ENCODE data around the gene SLC16A12. TPM values are rescaled to one million over a fixed set of nuclear protein-coding genes. Genes with fewer than 3 reads are reported as not detected.
A peak's percentile ranks its signal among the peaks of the same experiment; 100 is the strongest.

The SLC16A12 gene, protein sequence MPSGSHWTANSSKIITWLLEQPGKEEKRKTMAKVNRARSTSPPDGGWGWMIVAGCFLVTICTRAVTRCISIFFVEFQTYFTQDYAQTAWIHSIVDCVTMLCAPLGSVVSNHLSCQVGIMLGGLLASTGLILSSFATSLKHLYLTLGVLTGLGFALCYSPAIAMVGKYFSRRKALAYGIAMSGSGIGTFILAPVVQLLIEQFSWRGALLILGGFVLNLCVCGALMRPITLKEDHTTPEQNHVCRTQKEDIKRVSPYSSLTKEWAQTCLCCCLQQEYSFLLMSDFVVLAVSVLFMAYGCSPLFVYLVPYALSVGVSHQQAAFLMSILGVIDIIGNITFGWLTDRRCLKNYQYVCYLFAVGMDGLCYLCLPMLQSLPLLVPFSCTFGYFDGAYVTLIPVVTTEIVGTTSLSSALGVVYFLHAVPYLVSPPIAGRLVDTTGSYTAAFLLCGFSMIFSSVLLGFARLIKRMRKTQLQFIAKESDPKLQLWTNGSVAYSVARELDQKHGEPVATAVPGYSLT
- total RNA-seq, result 1 to 10 TPM in 3 of 5 donors, not detected in 2; 1.4 to 9.7 (median 3.1) TPM
- polyA plus RNA-seq, result under 1 TPM; 0.06 to 0.18 (median 0.15) TPM
- long read RNA-seq, donor 1, result 0 reads
- long read RNA-seq, donor 2, result 0 reads
- long read RNA-seq, donor 3, result 0 reads
- long read RNA-seq, donor 4, result 0 reads
- long read RNA-seq, donor 5, result 0 reads
- long read RNA-seq, donor 6, result 0 reads
- long read RNA-seq, donor 7, result 0 reads
- long read RNA-seq, donor 8, result 0 reads
- long read RNA-seq, donor 9, result 0 reads
- long read RNA-seq, donor 10, result 0 reads

DNA sequence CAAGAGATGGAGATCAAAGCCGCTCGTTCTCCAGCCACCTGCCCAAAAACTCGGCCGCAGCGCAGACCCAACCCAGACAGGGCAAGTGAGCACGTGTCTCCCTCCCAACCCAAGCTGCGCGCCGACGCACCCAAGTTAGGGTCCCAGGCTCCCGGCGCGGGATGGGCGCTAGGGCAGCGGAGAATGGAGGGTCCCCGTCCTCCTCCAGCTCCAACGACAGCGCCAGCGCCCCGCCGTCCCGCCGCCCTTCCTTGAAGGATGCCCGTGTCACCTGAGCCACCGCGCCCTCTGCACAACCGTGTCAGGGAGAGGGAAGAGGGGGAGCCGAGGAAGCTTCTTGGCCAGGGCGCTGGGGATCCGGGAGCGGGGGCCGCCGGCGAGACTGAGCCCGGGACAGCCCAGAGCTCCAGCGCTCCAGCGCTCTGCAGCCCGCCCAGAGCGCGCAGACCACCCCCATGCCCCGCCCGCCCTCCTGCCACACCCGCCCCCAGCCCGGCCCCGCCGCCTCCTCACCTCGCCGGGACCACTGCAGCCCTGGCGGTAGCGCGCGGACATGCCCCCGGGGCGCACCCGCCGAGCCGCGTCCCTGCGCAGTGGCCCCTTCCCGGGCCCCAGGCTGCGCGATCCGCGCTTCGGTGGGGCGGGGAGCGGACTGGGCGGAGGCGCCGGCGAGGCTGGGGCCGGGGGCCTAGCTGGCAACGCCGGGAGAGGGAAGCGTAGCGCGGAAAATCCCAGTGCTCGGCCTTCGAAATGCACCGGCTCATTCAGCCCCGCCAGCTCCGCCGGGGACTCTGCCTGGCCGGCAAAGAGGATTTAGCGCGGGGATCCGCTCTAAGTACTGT lies at the start of gene SLC16A12:
Gene SLC16A12 (minus strand): TSS at position 424 of the 842 bp plus-strand sequence. CDS start 73,016 bp downstream, outside the sequence.
- WGBS, 5 donors, result 1 to 3% (median 1%) methylated on average over 10 to 87 of the region's 87 CpGs
- DNase-seq, result peak in 1 of 2 donors; percentile 79

DNA sequence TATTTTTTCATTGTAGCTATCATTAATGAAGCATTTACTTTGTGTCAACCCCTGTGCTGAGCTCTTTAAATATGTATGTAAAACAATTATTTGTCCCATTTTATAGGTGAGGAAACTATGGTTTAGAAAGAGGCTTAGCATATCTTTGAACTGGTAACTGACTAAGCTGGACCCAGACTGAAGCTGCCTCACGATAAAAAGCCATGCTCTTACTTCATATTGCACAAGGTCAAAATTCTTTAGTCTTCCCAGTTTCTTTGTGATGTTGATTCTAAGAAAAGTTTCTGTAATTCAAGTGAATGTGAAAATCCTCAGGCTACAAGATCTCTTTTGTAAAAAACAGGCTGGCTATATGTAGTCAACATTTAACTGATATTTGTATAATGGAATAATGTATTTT lies 46.6 kb upstream of the SLC16A12 start:
- Histone ChIP-seq H3K4me1 (no peaks in the 10 kb centered on the region), H3K4me3 (no peak overlapping the region), H3K36me3 (no peaks in the 10 kb centered on the region), H3K27me3 (no peaks in the 10 kb centered on the region), H3K27ac (no peak overlapping the region), H3K9me3 (no peaks in the 10 kb centered on the region)
- intact Hi-C loops (cut with DNase I; ENCODE audit: low total_unique reads), result no loop called here
- DNase-seq, result no peak
- TF ChIP-seq, protein P1, sequence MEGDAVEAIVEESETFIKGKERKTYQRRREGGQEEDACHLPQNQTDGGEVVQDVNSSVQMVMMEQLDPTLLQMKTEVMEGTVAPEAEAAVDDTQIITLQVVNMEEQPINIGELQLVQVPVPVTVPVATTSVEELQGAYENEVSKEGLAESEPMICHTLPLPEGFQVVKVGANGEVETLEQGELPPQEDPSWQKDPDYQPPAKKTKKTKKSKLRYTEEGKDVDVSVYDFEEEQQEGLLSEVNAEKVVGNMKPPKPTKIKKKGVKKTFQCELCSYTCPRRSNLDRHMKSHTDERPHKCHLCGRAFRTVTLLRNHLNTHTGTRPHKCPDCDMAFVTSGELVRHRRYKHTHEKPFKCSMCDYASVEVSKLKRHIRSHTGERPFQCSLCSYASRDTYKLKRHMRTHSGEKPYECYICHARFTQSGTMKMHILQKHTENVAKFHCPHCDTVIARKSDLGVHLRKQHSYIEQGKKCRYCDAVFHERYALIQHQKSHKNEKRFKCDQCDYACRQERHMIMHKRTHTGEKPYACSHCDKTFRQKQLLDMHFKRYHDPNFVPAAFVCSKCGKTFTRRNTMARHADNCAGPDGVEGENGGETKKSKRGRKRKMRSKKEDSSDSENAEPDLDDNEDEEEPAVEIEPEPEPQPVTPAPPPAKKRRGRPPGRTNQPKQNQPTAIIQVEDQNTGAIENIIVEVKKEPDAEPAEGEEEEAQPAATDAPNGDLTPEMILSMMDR (IDR thresholded peaks at IDR 0.05), result no peak
- TF ChIP-seq POLR2AphosphoS5 (IDR thresholded peaks at IDR 0.05) (no peak), POLR2A (IDR thresholded peaks at IDR 0.05) (no peak), EP300 (IDR thresholded peaks at IDR 0.05) (no peak)
- 90 to 97% (median 92%) methylated on average over 1 of the region's 1 CpG for WGBS, 5 donors

More for the DNA sequence above, at the start of gene SLC16A12:
- intact Hi-C loops (cut with DNase I; ENCODE audit: low total_unique reads), result no loop called here
- TF ChIP-seq EP300 (IDR thresholded peaks at IDR 0.05), result no peak
- no peak for TF ChIP-seq POLR2A (IDR thresholded peaks at IDR 0.05)
- TF ChIP-seq POLR2AphosphoS5 (IDR thresholded peaks at IDR 0.05), result no peak
- TF ChIP-seq, protein P1 (IDR thresholded peaks at IDR 0.05), result no peak
- peak within 1 kb of the TSS; percentile 49 to 54 (median 52) for H3K4me3 ChIP-seq
- H3K9me3 ChIP-seq, result no peaks in the 10 kb centered on the region
- H3K36me3 ChIP-seq, result no peaks in the 10 kb centered on the region
- H3K27ac ChIP-seq, result peak within 1 kb of the TSS in 3 of 5 donors; percentile 3 to 65 (median 10)
- H3K4me1 ChIP-seq, result peaks cover 11 to 17% (median 15%) of the 10 kb centered on the region in 4 donors
- H3K27me3 ChIP-seq, result peaks cover 0 to 77% (median 23%) of the 10 kb centered on the region in 3 donors

DNA sequence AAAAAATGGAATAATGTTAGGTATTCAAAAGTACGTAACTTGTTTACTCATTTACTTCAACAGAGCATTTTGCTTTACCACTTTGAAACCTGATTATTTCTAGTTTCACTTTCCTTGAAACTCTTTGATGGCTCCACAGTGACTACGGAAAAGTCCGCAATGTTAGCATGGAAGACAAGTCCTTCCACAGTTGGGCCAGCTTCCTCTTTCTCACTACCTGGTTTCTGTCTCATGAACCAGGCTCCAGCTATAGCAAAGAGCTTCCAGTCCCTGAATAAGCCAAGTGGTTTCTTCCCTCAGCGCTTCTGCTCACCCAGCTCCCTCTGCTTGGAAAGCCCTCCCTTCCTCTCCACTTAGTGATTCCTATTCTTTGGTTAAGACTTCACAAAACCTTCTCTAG lies 44.8 kb upstream of the SLC16A12 start:
- no peak for DNase-seq
- Histone ChIP-seq H3K36me3 (no peaks in the 10 kb centered on the region), H3K9me3 (no peaks in the 10 kb centered on the region), H3K4me3 (no peak overlapping the region), H3K27me3 (no peaks in the 10 kb centered on the region), H3K27ac (no peak overlapping the region), H3K4me1 (no peaks in the 10 kb centered on the region)
- TF ChIP-seq POLR2A (IDR thresholded peaks at IDR 0.05), result no peak
- TF ChIP-seq EP300 (IDR thresholded peaks at IDR 0.05), result no peak
- TF ChIP-seq, protein P1 (IDR thresholded peaks at IDR 0.05), result no peak
- no peak for TF ChIP-seq POLR2AphosphoS5 (IDR thresholded peaks at IDR 0.05)
- intact Hi-C loops (cut with DNase I; ENCODE audit: low total_unique reads), result no loop called here
- WGBS, 5 donors, result 82 to 92% (median 87%) methylated on average over 4 of the region's 4 CpGs

DNA sequence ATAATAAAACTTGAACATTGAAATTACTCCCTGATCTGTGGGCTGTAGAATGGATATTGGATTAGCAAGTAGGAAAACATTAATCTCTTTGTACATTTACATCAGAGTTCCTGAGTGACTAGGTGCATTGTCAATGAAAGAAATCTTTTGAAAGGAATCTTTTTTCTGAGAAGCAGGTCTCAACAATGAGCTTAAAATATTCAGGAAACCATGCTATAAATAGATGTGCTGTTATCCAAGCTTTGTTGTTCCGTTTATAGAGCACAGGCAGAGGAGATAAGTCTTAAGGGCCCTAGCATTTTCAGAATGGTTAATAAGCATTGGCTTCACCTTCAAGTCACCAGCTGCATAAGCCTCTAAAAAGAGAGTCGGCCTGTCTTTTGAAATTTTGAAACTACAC lies 41.3 kb upstream of the SLC16A12 start:
- 78 to 88% (median 82%) methylated on average over 2 of the region's 2 CpGs for WGBS, 5 donors
- intact Hi-C loops (cut with DNase I; ENCODE audit: low total_unique reads), result no loop called here

More for the DNA sequence above, 41.3 kb upstream of the SLC16A12 start:
- H3K9me3 ChIP-seq, result no peaks in the 10 kb centered on the region
- no peaks in the 10 kb centered on the region for H3K27me3 ChIP-seq
- no peak for TF ChIP-seq EP300 (IDR thresholded peaks at IDR 0.05)
- TF ChIP-seq, protein P1 (IDR thresholded peaks at IDR 0.05), result no peak
- DNase-seq, result no peak
- no peaks in the 10 kb centered on the region for H3K36me3 ChIP-seq
- no peaks in the 10 kb centered on the region for H3K4me1 ChIP-seq
- H3K4me3 ChIP-seq, result no peak overlapping the region
- no peak overlapping the region for H3K27ac ChIP-seq
